Vagina (tissue), 2 donors: ENCODE measurements around the gene ARHGAP42. TPM values are rescaled to one million over a fixed set of nuclear protein-coding genes. Genes with fewer than 3 reads are reported as not detected.
A peak's percentile ranks its signal among the peaks of the same experiment; 100 is the strongest.

Experiments used
- DNase-seq, 2 donors: peaks; one replicate each; pipeline ENCODE4 v3.0.0-alpha.2; 2017; ENCODE audit errors: extremely low spot score in 2 of 2
- H3K27ac ChIP-seq: fragments of 200-600 bp; sonication (generic); one replicate; pipeline ENCODE4 v1.5.1; 2019
- H3K27me3 ChIP-seq: fragments of 200-600 bp; sonication (generic); one replicate; pipeline ENCODE4 v1.5.1; 2019
- H3K36me3 ChIP-seq, 2 donors: fragments of 200-600 bp; sonication (generic); one replicate each; pipeline ENCODE4 v1.5.1; 2017 to 2019
- H3K4me1 ChIP-seq: fragments of 200-600 bp; sonication (generic); one replicate; pipeline ENCODE4 v1.5.1; 2019
- H3K4me3 ChIP-seq, 2 donors: fragments of 200-600 bp; sonication (generic); 1 replicate in 1 of 2; 2 replicates in 1 of 2; pipeline ENCODE4 v1.5.1; 2016 to 2019
- H3K9me3 ChIP-seq: fragments of 200-600 bp; sonication (generic); one replicate; pipeline ENCODE4 v1.5.1; 2019
- POLR2A ChIP-seq, 2 donors: fragments of 450-650 bp; IDR thresholded peaks; one replicate each; pipeline ENCODE4 v1.6.1; 2017; ENCODE audit warnings: antibody characterized with exemption in 2 of 2, mild to moderate bottlenecking in 2 of 2, moderate library complexity in 2 of 2
- POLR2AphosphoS5 ChIP-seq, 2 donors: sonication (generic); formaldehyde crosslinking; IDR thresholded peaks; one replicate each; pipeline ENCODE4 v1.9.0; 2017; ENCODE audit warnings: antibody characterized with exemption in 2 of 2, mild to moderate bottlenecking in 2 of 2, low read depth in 1 of 2; ENCODE audit not compliant: insufficient read depth in 1 of 2
- intact Hi-C: fragments of 100-400 bp; cut with DNase I; formaldehyde crosslinking; loops from one replicate; pipeline ENCODE4 v1.15.1; 2023
- total RNA-seq: library from RNA; depleted of rRNA; stranded (reverse); fragments of >200 nt; gene quantifications from one replicate; pipeline ENCODE4 v1.2.3, GENCODE V29; 2016
- TF ChIP-seq, protein P1 (sequence below), 3 experiments: fragments of 450-650 bp in 2 of 3; fragments of 200-600 bp in 1 of 3; sonication (generic) in 1 of 3; IDR thresholded peaks; one replicate each; pipeline ENCODE4 v1.5.1; 2017 to 2019; ENCODE audit warnings: antibody characterized with exemption in 3 of 3, mild to moderate bottlenecking in 2 of 3, moderate library complexity in 2 of 3

The ARHGAP42 gene
- total RNA-seq, 1 donor from 2014 or later, result 5.9 TPM

DNA sequence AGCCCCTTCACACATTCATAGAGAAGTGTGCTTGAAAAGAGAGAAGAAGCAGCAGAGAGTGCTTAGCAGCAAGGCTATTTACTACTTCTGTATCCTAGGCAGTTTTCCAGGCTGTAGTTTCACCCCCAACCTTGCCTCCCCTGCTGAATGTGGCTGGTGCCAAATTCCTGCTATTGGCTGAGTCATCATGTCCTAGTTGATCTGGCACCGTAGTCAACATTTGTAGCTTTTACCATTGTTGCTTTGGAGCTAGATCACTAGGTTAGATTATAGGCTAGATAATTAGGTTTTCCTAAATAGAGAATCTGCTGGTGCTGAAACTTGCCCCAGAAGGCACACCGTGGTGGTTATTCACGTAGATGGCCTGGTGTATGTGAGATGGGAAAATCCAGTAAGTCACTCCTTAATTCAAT, 32.7 kb downstream of the ARHGAP42 start:
- Histone ChIP-seq H3K4me3 (no peak overlapping the region), H3K27ac (peak overlapping the region; percentile 14)
- no peak for DNase-seq

DNA sequence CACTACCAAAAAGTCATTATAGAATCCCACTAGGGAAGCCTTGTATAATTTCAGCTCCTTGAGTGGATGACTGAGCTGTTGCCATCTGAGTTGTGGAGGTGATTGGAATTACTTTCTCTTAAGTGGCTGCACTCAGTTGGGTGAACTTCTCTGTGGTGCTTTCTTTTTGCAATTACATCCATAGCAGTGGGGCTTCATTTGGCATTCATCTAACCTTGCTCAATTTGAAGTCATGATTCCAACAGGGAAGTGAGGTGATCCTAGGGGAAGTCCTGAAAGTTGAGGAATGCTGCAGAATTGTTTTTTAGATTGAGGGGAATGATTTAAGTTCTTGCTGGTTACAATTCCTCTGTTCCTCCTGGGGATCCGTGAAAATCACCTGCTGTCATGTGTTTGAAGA, 39.6 kb downstream of the ARHGAP42 start:
- Histone ChIP-seq H3K4me3 (no peak overlapping the region), H3K27ac (no peak overlapping the region), H3K9me3 (no peaks in the 10 kb centered on the region), H3K27me3 (no peaks in the 10 kb centered on the region), H3K4me1 (no peaks in the 10 kb centered on the region), H3K36me3 (no peaks in the 10 kb centered on the region)
- intact Hi-C loops, result no loop called here
- DNase-seq, result no peak
- TF ChIP-seq POLR2A (IDR thresholded peaks at IDR 0.05), result no peak
- TF ChIP-seq POLR2AphosphoS5 (IDR thresholded peaks at IDR 0.05; ENCODE audit: insufficient read depth in 1 of 2, low read depth in 1 of 2), result no peak
- TF ChIP-seq, protein P1, sequence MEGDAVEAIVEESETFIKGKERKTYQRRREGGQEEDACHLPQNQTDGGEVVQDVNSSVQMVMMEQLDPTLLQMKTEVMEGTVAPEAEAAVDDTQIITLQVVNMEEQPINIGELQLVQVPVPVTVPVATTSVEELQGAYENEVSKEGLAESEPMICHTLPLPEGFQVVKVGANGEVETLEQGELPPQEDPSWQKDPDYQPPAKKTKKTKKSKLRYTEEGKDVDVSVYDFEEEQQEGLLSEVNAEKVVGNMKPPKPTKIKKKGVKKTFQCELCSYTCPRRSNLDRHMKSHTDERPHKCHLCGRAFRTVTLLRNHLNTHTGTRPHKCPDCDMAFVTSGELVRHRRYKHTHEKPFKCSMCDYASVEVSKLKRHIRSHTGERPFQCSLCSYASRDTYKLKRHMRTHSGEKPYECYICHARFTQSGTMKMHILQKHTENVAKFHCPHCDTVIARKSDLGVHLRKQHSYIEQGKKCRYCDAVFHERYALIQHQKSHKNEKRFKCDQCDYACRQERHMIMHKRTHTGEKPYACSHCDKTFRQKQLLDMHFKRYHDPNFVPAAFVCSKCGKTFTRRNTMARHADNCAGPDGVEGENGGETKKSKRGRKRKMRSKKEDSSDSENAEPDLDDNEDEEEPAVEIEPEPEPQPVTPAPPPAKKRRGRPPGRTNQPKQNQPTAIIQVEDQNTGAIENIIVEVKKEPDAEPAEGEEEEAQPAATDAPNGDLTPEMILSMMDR (IDR thresholded peaks at IDR 0.05), result no peak

More for the DNA sequence above, 32.7 kb downstream of the ARHGAP42 start:
- TF ChIP-seq POLR2A (IDR thresholded peaks at IDR 0.05) (no peak), POLR2AphosphoS5 (IDR thresholded peaks at IDR 0.05; ENCODE audit: insufficient read depth in 1 of 2, low read depth in 1 of 2) (peak in 1 of 2 donors; percentile 37)
- TF ChIP-seq, protein P1 (IDR thresholded peaks at IDR 0.05), result no peak
- intact Hi-C loops, result no loop called here
- peaks cover 12% of the 10 kb centered on the region for H3K4me1 ChIP-seq
- no peaks in the 10 kb centered on the region for H3K9me3 ChIP-seq
- no peaks in the 10 kb centered on the region for H3K27me3 ChIP-seq
- H3K36me3 ChIP-seq, result no peaks in the 10 kb centered on the region

DNA sequence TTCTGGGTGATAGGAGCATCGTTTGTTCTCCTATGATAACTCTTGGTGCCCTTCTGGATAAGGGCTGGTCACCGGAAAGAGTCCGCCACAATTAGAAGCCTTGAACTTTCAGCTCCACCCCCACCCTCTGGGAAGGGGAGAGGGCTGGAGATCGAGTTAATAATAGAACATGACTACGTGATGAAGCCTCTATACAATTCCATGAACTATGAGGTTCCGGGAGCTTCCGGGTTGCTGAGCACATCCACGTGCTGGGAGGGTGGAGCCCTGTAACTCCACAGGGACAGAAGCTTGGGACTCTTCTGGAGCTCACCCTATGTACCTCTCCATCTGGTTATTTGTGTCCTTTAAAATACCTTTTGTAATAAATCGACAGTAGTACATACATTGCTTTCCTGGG, 40.3 kb downstream of the ARHGAP42 start:
- H3K36me3 ChIP-seq, result no peaks in the 10 kb centered on the region
- TF ChIP-seq POLR2AphosphoS5 (IDR thresholded peaks at IDR 0.05; ENCODE audit: insufficient read depth in 1 of 2, low read depth in 1 of 2), result no peak
- TF ChIP-seq, protein P1 (IDR thresholded peaks at IDR 0.05), result no peak
- no peak for TF ChIP-seq POLR2A (IDR thresholded peaks at IDR 0.05)
- H3K4me3 ChIP-seq, result no peak overlapping the region
- intact Hi-C loops, result no loop called here
- no peaks in the 10 kb centered on the region for H3K27me3 ChIP-seq
- no peaks in the 10 kb centered on the region for H3K9me3 ChIP-seq
- no peaks in the 10 kb centered on the region for H3K4me1 ChIP-seq
- no peak for DNase-seq
- no peak overlapping the region for H3K27ac ChIP-seq

DNA sequence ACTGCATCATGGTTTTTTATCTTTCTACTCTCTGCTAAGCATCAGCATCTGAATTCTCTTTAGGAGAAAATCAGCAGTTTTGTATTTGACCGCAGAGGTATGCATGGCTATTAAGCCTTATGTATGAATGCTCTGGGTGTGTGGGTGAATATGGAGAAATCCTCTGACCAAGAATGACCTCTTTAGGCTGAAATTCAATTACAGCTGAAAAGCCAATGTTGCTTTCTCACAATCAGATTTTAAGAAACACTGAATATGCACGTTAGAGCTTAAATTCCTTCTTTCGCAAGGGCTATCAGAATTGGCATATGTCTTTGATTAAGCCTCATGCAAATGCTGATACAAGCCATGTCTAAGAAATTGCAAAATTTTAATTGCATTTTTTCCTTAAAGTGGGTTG, 43.2 kb downstream of the ARHGAP42 start:
- H3K4me3 ChIP-seq, result no peak overlapping the region
- no peaks in the 10 kb centered on the region for H3K27me3 ChIP-seq
- DNase-seq, result no peak

DNA sequence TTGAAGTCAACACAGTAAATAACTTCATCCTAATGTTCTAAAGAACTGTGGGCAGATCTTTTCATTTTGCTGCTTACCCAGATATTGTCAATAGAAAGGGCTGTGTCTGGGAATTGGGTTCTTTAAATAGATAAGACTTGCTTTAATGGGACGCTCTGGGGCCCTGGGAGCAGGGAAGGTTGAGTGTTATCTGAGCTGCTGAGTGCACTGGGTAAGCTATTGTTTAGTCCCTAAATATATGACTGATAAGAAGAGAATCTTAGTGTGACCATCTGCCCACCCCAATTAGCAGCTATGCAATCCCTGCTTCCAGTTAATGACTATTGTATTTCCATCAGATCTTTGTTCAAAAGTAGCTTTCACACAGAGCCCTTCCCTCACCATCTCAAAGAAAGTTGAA, 44.4 kb downstream of the ARHGAP42 start:
- H3K27ac ChIP-seq, result no peak overlapping the region
- no peak overlapping the region for H3K4me3 ChIP-seq
- H3K36me3 ChIP-seq, result no peaks in the 10 kb centered on the region
- H3K9me3 ChIP-seq, result no peaks in the 10 kb centered on the region
- no peaks in the 10 kb centered on the region for H3K27me3 ChIP-seq
- intact Hi-C loops, result no loop called here
- no peaks in the 10 kb centered on the region for H3K4me1 ChIP-seq
- TF ChIP-seq, protein P1 (IDR thresholded peaks at IDR 0.05), result no peak
- DNase-seq, result no peak

More for the DNA sequence above, 43.2 kb downstream of the ARHGAP42 start:
- Histone ChIP-seq H3K4me1 (no peaks in the 10 kb centered on the region), H3K36me3 (no peaks in the 10 kb centered on the region), H3K27ac (no peak overlapping the region), H3K9me3 (no peaks in the 10 kb centered on the region)
- TF ChIP-seq POLR2AphosphoS5 (IDR thresholded peaks at IDR 0.05; ENCODE audit: insufficient read depth in 1 of 2, low read depth in 1 of 2), result no peak
- TF ChIP-seq POLR2A (IDR thresholded peaks at IDR 0.05), result no peak
- TF ChIP-seq, protein P1 (IDR thresholded peaks at IDR 0.05), result no peak
- intact Hi-C loops, result no loop called here
